DMS114 treated with DMSO at 0.1 percent for 48 hours (cell line): Measurements from ENCODE around the gene IFFO2.

ENCODE experiments used
- DNase-seq: peaks from one replicate; lab custom pipeline; 2025; ENCODE audit not compliant: unreplicated experiment; lab: John Stamatoyannopoulos, UW

The IFFO2 gene

DNA sequence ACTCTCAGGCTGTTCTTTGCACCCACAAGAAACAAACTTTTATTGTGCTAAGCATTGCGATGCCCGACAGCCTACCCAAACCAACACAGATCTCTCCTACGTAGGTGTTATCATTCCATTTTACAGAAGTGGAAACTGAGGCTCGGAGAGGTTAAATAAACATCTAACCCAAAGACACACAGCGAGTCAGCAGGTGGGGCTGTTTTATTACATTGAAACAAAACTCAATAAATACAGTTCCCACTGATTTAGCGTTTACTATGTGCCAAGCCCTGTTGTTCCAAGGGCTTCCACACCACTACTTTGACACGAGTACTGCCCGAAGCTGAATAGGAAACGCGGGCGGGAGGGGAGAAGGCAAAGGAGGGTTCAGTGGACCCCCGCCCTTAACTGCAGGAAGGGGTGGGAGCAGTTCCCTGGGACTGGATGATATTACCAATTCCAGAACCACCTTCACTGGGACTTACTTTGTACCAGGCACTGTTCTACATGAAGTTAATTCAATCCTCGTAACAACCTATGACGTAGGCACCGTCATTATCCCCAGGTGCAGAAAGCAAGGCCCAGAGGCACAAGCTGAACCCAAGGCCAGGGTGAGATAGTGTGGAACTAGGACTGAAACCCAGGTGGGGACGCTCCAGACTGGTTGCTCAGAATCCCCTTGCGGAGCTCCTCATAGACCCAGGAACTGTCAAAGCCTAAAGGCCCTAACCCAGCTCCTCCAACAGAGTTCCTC, 34.8 kb downstream of the IFFO2 start:
- no peak for DNase-seq

DNA sequence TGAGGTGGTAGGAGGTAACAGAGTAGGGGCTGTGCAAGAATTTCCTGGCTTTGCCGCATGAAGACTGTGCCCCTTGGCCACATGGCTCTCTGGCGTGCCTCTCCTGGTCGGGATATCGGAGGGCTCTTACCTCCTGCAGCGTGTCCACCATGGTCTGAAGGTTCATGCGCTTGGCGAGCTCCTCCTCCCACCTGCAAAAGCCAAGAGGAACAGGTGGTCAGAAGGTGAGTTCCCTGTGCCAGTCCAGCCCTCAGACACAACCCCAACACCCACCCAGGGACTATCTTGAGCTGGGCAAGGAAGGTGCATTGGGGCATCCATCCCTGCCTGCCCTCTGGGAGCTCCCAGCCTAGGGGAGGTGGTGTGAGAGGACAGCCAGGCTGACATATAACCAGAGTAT, 35.5 kb downstream of the IFFO2 start:
- no peak for DNase-seq

DNA sequence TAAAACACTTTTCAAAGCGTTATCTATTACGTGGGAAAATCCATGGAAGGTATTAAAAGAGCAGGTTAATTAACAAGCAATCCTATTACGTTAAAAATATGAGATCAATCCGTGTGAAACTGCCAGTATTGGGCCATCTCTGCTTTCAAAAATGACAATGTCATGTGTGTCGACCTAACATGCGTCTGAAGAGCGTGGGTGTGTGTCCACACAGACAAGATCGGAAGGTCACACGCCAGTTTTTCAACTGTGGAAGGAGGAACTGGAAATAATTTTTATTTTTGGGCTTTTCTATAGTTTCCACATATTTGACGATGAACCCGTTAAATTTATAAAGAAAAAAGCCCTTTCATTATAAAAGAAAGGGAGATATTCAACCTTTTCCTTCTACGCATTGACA, 36.5 kb downstream of the IFFO2 start:
- no peak for DNase-seq

DNA sequence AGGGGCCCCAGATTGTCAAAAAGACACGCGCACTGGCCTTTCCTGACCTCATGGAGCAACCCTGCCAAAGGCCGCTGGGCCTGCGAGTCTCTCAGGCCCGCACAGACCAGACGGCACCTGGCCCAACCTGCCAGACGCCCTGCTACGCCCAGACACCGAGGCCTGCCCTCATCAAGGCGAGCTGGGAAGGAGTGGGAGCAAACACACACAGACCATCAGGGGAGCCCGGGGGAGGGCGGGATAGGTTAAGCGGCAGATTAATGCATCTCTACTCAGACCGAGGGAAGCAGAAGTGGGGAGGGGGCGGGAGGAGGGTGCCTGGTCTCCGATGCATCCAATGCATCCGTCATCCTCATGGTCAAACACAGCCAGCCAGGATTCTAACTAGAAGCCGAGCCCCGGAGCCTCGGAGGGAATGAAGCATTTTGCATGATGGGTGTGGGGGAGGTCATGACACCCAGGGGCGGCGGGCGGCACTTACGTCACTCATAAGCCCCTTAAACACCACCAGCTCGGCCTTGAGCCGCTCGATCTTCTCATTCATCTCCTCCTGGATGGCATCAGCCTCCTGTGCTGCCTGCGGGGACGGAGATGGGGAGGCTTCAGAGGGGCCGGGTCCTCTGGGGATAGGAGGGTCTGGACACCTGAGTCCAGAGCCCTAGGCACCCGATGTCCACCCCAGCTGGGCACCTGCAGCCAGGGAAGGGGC, 37.1 kb downstream of the IFFO2 start:
- DNase-seq: no peak

DNA sequence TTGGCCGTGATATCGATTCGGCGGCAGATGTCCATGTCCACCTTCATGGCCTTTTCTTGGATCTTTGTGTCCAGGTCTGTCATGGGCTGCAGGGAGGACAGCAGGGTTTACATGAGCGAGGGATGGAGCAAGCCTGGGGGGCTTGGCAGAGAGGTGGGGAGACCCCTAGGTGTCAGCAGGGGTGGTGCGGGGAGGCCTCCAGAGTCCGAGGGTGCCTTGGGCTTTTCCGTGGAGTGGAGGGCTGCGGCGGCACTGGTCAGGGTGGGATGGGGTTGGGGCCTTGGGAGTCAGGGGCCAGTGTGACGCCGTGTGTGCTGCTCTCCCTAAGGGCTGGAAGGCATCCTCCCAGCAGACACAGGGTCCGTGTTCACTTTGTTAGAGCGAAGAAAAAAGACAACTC, 38.1 kb downstream of the IFFO2 start:
- DNase-seq: no peak

DNA sequence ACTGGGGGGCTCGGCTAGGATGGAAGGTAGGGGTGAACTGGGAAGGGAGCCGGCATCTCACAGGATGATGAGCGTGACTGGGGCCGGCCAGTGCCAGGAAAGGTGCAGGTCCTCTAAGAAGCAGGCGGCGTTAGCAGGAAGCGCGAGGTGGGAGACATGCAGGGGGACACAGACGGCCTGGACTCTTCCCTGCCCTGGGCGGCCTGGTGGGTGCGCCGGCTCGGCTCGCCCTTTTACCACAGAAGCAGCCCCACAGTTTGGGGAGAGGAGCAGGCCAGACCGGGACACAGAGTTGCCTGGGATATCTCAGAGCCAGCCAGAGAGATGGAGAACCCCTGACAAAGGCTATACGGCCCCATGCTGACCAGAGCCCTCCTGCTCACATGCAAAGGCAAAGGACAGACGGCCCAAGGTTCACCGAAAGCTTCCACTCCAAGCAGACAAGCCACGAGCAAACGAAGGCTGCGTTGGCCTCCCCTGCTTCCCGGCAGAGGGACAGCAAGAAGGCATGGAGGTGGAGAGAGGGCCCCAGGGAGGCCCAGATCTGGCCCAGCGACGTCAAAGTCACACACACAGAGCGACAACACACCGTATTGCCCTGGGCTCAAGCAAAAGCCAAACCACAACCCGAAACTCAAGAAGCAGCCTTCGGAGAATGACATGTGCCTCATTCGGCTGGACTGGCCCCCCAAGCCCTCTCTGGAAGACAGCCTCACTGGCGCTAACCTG, 39.2 kb downstream of the IFFO2 start:
- DNase-seq: no peak

DNA sequence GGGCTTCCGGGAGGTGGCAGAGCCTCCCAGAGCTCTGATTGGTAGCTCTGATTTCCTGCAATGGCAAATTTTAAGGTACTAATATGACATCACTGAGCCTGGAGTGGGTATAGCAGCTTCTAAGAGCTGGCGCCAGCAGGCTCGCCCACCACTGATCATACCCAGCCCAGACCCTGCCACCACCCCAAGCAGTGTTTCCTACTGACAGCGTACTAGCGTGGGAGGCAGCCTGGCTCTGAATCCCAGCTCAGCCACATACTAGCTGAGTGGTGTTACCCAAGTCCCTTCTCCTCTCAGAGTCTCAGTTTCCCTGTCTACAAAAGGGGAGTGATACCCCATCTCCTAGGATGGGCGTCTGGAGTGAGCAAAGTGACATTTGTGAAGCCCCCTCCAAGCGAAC, 41.1 kb downstream of the IFFO2 start:
- DNase-seq: no peak

DNA sequence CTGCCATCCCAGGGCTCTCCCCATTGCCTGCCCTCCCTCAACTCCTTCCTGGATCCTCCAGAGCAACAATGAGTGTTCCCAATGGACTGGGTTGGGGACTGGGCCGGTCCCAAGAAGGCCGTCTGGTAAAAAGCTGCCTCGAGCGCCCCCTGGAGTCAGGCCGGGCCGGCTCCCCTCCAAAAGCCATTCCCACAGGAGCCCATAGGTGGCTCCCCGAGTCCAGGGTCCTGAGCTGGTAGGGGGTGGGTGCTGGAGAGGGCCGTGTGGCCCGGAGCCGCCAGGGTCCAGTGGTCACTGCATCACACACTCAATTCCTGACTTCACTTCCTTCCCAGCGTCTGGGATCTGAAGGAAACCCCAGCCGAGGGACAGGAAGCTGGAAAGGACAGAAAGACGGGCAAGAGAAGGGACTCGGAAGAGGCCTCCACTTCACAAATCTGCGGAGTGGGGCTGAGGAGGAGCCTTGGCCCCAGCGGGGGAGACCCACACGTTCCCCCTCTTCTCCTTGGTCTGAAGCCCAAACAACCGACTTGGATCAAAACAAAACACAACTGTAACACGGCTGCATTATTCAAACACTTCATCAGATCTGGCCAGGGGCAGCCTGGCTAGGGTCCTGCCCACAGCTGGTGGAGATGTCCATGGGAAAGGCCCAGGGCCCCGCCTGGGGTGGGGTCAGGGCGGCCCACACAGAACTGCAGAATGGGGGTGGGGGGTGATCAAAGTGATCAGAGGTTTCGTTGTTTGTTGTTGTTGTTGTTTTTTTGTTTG, 43.2 kb downstream of the IFFO2 start:
- DNase-seq: peak; percentile 24

DNA sequence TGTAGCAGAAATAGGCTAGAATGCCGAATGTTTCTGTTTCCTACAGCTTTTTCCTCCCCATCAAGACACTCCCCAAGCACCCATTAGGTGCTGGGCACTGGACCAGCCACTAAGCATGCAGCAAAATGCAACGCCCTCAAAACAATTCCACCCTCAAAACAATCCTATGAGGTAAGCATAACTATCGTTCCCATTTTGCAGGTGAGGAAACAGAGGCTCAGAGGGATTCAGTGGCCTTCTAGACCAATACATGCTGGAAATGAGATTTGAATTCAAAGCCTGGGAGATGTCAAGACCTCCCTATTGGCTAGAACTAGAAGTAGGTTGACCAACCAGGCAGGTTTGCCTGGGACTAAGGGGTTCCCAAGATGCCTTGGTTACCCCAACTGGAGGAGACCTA, 43.9 kb downstream of the IFFO2 start:
- DNase-seq: no peak

DNA sequence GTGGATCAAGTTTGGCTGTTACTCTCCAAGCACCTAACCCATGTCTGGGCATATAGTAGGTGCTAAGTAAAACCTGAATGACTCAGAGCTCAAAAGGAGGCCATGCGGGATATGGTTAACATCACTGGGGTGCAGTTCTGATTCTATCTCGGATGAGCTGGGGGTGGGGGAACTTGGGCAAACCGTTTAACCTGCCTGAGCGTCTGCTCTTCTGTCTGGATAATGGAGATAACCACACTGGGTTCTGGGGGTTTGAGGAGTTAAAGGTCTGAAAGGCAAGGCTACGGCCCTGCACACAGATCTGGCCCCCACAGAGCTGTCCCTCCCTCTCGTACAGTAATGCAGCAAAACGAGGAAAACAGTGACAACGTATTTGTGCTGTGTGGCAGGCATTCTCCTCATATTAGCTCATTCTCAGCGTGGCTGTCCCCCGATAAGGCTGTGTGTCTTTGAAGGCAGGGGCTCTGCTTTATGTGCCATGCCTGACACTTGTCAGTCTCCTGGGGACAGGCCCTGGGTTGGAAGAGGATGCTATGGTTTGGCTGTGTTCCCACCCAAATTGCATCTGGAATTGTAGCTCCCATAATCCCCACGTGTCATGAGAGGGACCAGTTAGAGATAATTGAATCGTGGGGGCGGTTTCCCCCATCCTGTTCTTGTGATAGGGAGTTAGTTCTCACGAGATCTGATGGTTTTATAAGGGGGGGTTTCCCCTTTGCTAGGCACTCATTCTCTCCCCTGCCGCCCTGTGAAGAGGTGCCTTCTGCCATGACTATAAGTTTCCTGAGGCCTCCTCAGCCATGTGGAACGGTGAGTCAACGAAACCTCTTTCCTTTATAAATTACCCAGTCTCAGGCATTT, 47.3 kb downstream of the IFFO2 start:
- DNase-seq: no peak

DNA sequence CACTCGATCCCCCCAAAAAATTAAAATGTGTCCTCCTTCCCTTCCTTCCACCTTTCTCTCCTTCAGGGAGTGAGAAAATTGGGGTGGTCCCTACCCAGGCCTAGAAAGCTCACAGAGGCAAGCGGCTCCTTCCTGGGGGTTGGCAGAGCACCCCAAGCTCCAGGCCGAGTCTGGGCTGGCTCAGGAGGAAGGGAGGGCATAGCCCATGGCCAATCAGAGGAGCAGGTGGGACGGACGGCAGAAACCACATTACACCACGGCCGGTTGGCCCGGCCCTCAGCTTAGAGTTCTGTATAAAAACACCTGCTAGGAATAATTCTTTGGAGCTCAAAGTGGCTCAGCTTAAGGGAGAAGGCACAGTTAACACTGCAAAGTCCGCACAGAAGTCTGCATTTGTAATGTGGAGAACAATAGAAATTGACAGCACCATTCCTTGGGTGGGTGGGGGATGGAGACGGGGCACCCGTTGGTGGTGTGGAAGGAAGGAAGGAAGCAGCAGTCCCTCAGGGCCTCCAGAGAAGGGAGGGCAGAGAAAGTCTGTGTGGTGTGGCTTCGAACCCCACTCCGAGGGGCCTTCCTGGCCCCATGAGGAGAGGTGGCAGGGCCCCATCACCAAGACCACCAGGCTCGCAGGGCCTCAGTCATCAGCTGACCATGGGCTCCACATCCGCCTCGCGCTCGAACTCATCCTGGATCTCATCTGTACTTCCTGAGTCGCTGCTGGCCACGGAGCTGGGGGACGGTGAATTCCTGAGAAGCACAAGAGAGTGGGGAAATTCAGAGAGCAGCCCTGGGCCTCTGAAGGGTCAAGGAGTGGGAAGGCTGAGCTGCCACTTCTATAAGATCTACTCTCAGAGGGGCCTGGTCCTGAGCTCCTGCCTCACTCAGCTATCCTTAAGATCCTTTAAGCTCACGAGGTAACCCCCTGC, 48.3 kb downstream of the IFFO2 start:
- no peak for DNase-seq

DNA sequence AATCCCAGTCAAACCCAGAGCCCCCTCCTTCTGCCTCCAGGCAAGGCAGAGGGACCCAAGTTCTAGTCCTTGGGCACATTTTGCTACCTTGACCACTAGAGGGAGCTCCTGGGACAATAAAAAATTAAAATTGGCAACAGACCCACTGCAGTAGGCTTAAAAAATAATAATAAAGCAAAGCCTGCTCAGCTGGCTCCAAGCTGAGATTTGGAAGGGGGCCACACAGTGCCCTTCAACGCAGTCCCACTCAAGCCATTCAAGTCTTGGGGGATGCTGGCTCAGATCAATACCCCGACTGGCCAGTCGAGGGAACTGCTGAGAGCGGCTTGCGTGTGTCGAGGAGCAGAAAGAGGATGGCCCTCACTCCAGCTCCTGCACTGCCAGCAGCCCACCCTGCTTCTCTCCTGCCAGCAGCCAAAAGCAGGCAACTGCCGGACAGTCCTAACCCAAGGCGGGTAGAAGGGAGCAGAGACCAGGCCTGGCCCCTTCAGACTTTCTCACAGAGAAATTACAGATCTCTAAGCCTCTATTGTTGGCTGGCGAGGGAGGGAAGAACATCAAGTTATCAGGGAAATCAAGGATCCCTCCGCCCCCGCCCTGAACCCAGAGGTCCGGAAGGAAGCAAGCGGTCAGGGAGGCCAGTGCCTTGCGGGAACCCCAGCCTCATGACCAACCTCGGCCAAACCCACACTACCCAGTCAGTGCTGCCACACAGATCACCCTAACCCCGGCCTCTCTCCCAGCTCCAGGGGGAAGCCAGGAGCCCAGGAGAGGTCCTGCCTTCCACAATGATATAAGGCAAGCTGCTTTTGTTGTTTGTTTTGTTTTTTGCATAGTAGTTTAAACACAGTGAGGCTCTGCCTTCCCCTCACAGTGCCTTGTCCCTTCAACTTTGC, 49.2 kb downstream of the IFFO2 start:
- peak; percentile 47 for DNase-seq

DNA sequence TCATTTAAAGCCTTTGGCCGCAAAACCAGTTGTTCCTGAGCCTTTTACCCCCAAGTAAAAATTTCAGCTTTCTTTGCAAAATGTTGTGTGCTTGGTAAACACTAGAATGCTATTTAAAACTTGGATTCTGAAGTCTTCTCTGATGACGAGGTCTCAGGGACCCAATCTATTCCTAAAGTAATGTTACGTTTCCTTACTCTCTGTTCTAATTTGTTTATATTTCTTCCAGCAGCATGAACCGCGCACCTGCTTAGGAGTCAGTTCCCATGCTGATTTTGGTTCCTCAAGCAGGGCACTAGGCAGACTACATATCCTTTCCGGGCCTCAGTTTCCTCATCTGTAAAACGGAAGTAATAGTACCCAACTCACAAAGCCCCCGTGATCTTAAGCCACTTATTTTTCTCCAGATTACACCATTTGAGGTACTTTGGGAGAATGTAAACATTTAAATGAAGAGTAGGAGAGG, 53.2 kb downstream of the IFFO2 start:
- DNase-seq: no peak

DNA sequence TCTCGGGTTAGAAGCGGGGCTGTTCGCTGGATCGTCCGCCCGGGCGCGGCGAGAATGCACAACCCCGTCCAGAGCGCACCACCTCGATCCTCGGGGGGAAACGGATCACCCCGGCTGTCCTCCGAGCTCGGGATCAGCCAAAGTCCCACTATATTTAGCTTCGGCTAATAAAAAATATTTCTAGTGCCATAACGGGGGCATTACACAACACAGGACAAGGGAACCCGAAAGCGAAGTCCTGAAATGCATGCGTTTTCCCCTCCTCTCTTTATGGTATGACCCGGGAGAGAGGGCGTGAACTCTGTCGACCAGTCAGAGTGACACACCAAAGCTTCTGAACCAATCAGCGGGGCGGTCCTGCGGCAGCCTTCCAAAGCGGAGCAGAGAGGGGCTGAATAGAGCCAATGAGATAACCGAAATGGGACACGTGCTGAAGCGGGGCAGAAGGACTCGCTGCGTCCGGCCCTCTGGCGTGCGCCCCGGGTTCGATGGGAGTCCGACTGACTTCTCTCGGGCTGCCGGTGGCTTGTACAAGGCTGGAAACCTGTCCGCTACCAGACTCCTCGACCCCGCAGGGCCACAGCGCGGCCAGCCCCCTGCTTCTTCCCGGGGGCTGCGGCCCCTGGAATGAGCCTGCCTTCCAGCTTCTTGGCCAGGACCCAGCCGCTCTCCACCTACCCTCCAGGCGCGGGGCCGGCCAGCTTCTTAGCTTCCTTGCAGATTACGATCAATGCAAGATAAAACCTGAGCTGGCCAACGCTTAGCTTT, 53.8 kb downstream of the IFFO2 start, which contains the start of gene ALDH4A1:
Gene ALDH4A1 (minus strand): TSS at position 33 of the 768 bp plus-strand sequence. CDS start 32 bp downstream, at position 1.
- peak; percentile 97 for DNase-seq

DNA sequence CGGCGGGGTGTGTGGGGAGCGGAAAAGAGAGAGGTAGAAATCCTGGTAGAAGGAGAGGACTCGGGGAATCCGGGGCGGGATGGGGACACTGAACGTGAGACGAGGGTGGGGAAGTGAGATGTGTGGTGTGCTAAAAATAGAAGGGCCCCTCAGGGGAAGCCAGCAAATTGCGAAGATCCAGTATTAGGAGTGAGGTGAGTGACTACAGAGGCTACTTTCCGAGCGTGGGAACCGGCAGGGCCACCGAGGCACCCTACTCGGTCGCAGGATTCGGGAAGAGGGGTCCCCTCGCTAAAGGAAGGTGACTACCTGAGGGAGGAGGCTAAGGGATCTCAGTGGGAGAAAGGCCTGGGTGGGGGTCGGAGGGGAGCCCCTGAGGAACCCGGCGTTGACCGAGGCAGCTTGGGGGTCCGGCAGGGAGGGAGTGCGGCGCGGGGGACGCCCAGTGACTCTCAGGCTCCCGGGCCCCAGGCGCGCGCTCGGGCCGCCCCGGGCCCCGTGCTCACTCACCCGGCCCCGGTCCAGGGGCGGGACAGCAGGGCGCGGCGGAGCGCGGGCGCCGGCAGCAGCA, 54.4 kb downstream of the IFFO2 start:
- no peak for DNase-seq

DNA sequence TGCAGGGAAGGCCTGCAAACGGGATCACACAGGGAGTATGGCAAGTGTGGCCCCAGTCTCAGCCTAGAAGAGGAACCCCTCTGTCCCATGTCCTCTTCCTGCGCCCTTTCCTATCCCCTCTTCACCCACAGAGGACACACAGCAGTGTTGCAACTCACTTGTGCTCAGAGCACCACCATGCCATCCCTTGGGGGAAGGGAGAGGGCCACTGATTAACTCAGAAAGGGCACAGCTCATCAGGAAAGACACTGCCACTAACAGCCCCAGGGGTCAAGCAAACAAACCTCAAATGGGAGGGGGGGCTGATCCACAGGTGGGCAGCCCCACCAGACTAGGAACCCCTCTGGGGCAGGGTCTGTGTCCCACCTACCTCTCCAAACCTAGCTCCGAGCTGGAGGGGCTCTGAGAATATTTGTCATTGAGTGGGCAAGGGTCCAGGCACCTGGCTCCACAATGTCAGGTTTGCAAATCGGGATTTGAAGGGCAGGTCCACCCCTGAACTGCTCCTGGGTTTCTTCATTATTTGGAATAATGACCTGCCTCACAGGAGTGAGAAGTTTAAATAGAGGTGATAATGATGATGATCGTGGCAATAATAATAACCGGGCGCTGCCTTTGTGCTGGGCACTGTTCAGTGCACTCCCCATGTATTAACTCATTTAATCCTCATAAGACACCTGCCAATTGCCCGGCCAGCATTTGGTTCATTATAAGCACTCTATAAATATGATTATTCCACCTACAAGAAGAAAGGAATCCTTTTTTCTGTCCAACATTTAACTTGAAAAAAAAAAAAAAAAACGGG, 55.1 kb downstream of the IFFO2 start:
- no peak for DNase-seq
